ENCODE results near the gene PITPNB. TPM values are rescaled to one million over a fixed set of nuclear protein-coding genes. Genes with fewer than 3 reads are reported as not detected.

PITPNB gene
- total RNA-seq, 1 donor from 2014 or later: 78.7 TPM

DNA sequence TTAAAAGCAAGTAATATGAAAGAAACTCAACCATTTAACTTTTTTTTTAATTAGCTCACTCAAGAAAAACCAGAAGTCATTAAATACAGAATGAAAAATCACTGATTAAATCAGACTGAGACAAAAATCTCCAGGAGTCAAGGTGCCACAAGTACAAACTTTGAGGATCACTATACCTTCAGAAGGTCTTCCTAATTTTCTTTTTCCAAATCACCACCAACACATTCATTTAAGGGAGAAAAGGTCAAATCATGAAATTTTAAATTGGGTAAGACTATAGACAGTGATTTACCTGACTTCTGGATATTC lies 32.3 kb downstream of the PITPNB start:
- Mint-ChIP-seq H3K4me3 (ENCODE audit: unreplicated experiment) (no peak overlapping the region), H3K36me3 (ENCODE audit: low read depth) (peaks cover 14% of the 10 kb centered on the region), H3K27ac (ENCODE audit: unreplicated experiment) (peak overlapping the region; percentile 73), H3K4me1 (ENCODE audit: low read depth) (peaks cover 38% of the 10 kb centered on the region), H3K27me3 (ENCODE audit: low read depth) (no peaks in the 10 kb centered on the region), H3K9me3 (ENCODE audit: low read depth) (no peaks in the 10 kb centered on the region)
- DNase-seq (ENCODE audit: low spot score): no peak
- TF ChIP-seq, protein P1, sequence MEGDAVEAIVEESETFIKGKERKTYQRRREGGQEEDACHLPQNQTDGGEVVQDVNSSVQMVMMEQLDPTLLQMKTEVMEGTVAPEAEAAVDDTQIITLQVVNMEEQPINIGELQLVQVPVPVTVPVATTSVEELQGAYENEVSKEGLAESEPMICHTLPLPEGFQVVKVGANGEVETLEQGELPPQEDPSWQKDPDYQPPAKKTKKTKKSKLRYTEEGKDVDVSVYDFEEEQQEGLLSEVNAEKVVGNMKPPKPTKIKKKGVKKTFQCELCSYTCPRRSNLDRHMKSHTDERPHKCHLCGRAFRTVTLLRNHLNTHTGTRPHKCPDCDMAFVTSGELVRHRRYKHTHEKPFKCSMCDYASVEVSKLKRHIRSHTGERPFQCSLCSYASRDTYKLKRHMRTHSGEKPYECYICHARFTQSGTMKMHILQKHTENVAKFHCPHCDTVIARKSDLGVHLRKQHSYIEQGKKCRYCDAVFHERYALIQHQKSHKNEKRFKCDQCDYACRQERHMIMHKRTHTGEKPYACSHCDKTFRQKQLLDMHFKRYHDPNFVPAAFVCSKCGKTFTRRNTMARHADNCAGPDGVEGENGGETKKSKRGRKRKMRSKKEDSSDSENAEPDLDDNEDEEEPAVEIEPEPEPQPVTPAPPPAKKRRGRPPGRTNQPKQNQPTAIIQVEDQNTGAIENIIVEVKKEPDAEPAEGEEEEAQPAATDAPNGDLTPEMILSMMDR (IDR thresholded peaks at IDR 0.05): peak; percentile 27

DNA sequence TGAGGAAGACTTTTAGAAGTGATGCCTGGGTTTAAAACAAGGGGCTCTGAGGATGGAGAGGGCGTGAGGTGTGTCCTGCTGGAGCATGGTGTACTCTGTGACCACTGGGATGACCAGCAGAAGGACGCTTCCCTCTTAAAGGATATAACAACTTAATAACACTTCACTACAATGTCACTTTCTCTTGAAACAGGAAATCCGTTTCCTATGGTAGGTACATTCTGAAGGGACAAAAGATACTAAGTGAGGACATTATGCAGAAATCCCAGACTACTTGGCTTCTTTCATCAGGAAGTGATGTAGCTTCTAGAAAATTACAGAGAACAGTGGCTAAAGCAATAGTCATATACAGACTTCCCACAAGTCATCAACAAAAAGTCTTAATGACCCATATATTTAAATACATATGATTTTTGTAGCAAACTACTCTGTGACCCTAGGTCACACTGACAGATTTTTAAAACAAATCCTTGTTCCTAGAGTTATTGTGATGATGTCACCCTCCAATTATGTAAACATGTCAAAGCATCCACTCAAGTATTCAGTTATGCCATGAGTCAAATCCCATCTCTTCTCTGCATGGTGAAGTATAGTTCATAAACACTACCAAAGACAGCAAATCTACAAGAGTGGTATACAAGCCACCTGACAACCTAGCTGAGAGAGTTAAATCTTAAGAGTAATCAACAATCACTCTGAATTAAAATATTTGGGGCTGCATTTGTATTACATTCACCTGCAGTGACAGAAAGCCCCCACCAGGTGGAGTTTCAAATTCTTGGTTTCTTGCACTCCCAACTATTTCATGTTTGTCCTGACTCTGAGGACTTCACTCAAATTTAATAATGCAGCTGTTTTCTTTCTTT lies 32.8 kb downstream of the PITPNB start:
- H3K27ac Mint-ChIP-seq (ENCODE audit: unreplicated experiment): peak overlapping the region; percentile 73
- H3K4me3 Mint-ChIP-seq (ENCODE audit: unreplicated experiment): no peak overlapping the region

GRCh38 chr22:27883656-27884350 lies 35.3 kb downstream of the PITPNB start:
- no peaks in the 10 kb centered on the region for H3K27me3 Mint-ChIP-seq (ENCODE audit: low read depth)
- TF ChIP-seq, protein P1 (IDR thresholded peaks at IDR 0.05): no peak
- no peak for DNase-seq (ENCODE audit: low spot score)
- H3K36me3 Mint-ChIP-seq (ENCODE audit: low read depth): peaks cover 11% of the 10 kb centered on the region
- H3K4me3 Mint-ChIP-seq (ENCODE audit: unreplicated experiment): no peak overlapping the region
- no peaks in the 10 kb centered on the region for H3K9me3 Mint-ChIP-seq (ENCODE audit: low read depth)
- H3K27ac Mint-ChIP-seq (ENCODE audit: unreplicated experiment): no peak overlapping the region
- H3K4me1 Mint-ChIP-seq (ENCODE audit: low read depth): peaks cover 60% of the 10 kb centered on the region

More for the DNA sequence above, 32.8 kb downstream of the PITPNB start:
- TF ChIP-seq, protein P1 (IDR thresholded peaks at IDR 0.05): peak; percentile 99
- no peaks in the 10 kb centered on the region for H3K9me3 Mint-ChIP-seq (ENCODE audit: low read depth)
- no peak for DNase-seq (ENCODE audit: low spot score)
- peaks cover 11% of the 10 kb centered on the region for H3K36me3 Mint-ChIP-seq (ENCODE audit: low read depth)
- H3K27me3 Mint-ChIP-seq (ENCODE audit: low read depth): no peaks in the 10 kb centered on the region
- peaks cover 41% of the 10 kb centered on the region for H3K4me1 Mint-ChIP-seq (ENCODE audit: low read depth)

GRCh38 chr22:27882507-27883290 lies 36.4 kb downstream of the PITPNB start:
- no peaks in the 10 kb centered on the region for H3K27me3 Mint-ChIP-seq (ENCODE audit: low read depth)
- no peaks in the 10 kb centered on the region for H3K9me3 Mint-ChIP-seq (ENCODE audit: low read depth)
- DNase-seq (ENCODE audit: low spot score): no peak
- peak overlapping the region; percentile 49 for H3K27ac Mint-ChIP-seq (ENCODE audit: unreplicated experiment)
- peaks cover 67% of the 10 kb centered on the region for H3K4me1 Mint-ChIP-seq (ENCODE audit: low read depth)
- no peak overlapping the region for H3K4me3 Mint-ChIP-seq (ENCODE audit: unreplicated experiment)
- H3K36me3 Mint-ChIP-seq (ENCODE audit: low read depth): peaks cover 8% of the 10 kb centered on the region
- TF ChIP-seq, protein P1 (IDR thresholded peaks at IDR 0.05): no peak

GRCh38 chr22:27881421-27881820 lies 37.6 kb downstream of the PITPNB start:
- Mint-ChIP-seq H3K9me3 (ENCODE audit: low read depth) (no peaks in the 10 kb centered on the region), H3K36me3 (ENCODE audit: low read depth) (peaks cover 6% of the 10 kb centered on the region), H3K4me3 (ENCODE audit: unreplicated experiment) (no peak overlapping the region), H3K27me3 (ENCODE audit: low read depth) (no peaks in the 10 kb centered on the region), H3K27ac (ENCODE audit: unreplicated experiment) (peak overlapping the region; percentile 49), H3K4me1 (ENCODE audit: low read depth) (peaks cover 67% of the 10 kb centered on the region)
- TF ChIP-seq, protein P1 (IDR thresholded peaks at IDR 0.05): no peak
- DNase-seq (ENCODE audit: low spot score): no peak

Data from chondrocyte (in vitro differentiated cells).